Common myeloid progenitor, CD34-positive (primary cell): Measurements from ENCODE around the gene SPPL2B.

Source experiments
- CTCF ChIA-PET: fragments of 350-600 bp; sonication (Branson Sonifier 250); formaldehyde crosslinking; loops from one replicate; lab custom pipeline; 2021; ENCODE audit warnings: antibody characterized with exemption; lab: Charles Lee
- POLR2A ChIA-PET: fragments of 350-600 bp; sonication (Branson Sonifier 250); formaldehyde crosslinking; loops from one replicate; lab custom pipeline; 2021; ENCODE audit warnings: antibody characterized with exemption; lab: Charles Lee
- DNase-seq, 3 donors: peaks; one replicate each; pipeline versions ENCODE4 v3.0.0 to v3.0.0-alpha.2; 2013
- H3K27ac ChIP-seq, 2 experiments: 1 replicate in 1 of 2; 2 replicates in 1 of 2; pipeline ENCODE4 v1.7.0; 2013; ENCODE audit warnings: inconsistent platforms in 2 of 2, low read length in 2 of 2, mild to moderate bottlenecking in 2 of 2, low read depth in 1 of 2, moderate library complexity in 1 of 2; ENCODE audit not compliant: severe bottlenecking in 2 of 2, insufficient read depth in 1 of 2, poor library complexity in 1 of 2
- H3K27me3 ChIP-seq, 5 experiments: replicated peaks in 2 of 5; 1 replicate in 3 of 5; 2 replicates in 2 of 5; pipeline versions ENCODE4 v1.6.1 to v1.7.0; 2013; ENCODE audit warnings: low read length in 4 of 5, mild to moderate bottlenecking in 2 of 5, moderate library complexity in 2 of 5, inconsistent platforms in 1 of 5; ENCODE audit not compliant: insufficient read depth in 5 of 5, control insufficient read depth in 4 of 5
- H3K36me3 ChIP-seq, 4 experiments: 1 replicate in 2 of 4; 2 replicates in 2 of 4; pipeline versions ENCODE4 v1.6.1 to v1.7.0; 2013; ENCODE audit warnings: low read length in 3 of 4, control low read depth in 1 of 4, mild to moderate bottlenecking in 1 of 4; ENCODE audit not compliant: control insufficient read depth in 4 of 4, insufficient read depth in 4 of 4
- H3K4me1 ChIP-seq, 4 experiments: 1 replicate in 3 of 4; 2 replicates in 1 of 4; pipeline versions ENCODE4 v1.6.1 to v1.7.1; 2013; ENCODE audit warnings: low read length in 3 of 4, mild to moderate bottlenecking in 3 of 4, control low read depth in 1 of 4, inconsistent platforms in 1 of 4, moderate library complexity in 1 of 4; ENCODE audit not compliant: control insufficient read depth in 4 of 4, insufficient read depth in 4 of 4; ENCODE audit errors: control extremely low read depth in 1 of 4
- H3K4me3 ChIP-seq, 7 experiments: 1 replicate in 4 of 7; 2 replicates in 3 of 7; pipeline versions ENCODE4 v1.5.1 to v1.7.0; 2013; ENCODE audit warnings: mild to moderate bottlenecking in 7 of 7, low read length in 6 of 7, moderate library complexity in 6 of 7, inconsistent platforms in 2 of 7, low read depth in 2 of 7, control low read depth in 1 of 7; ENCODE audit not compliant: insufficient read depth in 4 of 7, control insufficient read depth in 1 of 7; ENCODE audit errors: extremely low read depth in 1 of 7
- H3K9me3 ChIP-seq, 5 experiments: 1 replicate in 4 of 5; 2 replicates in 1 of 5; pipeline versions ENCODE4 v1.6.1 to v1.7.1; 2013; ENCODE audit warnings: low read length in 4 of 5, mild to moderate bottlenecking in 2 of 5, inconsistent platforms in 1 of 5, low read depth in 1 of 5, moderate library complexity in 1 of 5; ENCODE audit not compliant: control insufficient read depth in 4 of 5, insufficient read depth in 2 of 5; ENCODE audit errors: control extremely low read depth in 1 of 5
- WGBS: methylation state at CpG from one replicate; pipeline ENCODE4 v1.1.5; 2013; ENCODE audit not compliant: insufficient coverage; 5-methylcytosine and 5-hydroxymethylcytosine counted together

SPPL2B gene

GRCh38 chr19:2340496-2341243 is 12.2 kb downstream of the SPPL2B start:
- DNase-seq, result peak in 1 of 3 donors; percentile 50
- ChIA-PET POLR2A (interaction anchor here (1.2 kb wide), 1 partner anchor 16 kb away, joined by 4 read pairs; no protein-coding TSS in a partner anchor), CTCF (interaction anchor here (1.2 to 1.6 kb wide), 2 partner anchors 53 to 63 kb away, joined by 3 to 6 read pairs; no protein-coding TSS in a partner anchor)
- H3K27ac ChIP-seq, result peak overlapping the region; percentile 46 to 77
- H3K9me3 ChIP-seq, result no peaks in the 10 kb centered on the region
- H3K4me1 ChIP-seq, result peaks cover 0 to 65% (median 32%) of the 10 kb centered on the region in 4 experiments
- peaks cover 2 to 63% (median 41%) of the 10 kb centered on the region in 4 experiments for H3K36me3 ChIP-seq
- no peaks in the 10 kb centered on the region for H3K27me3 ChIP-seq
- WGBS, result 95% methylated on average over 33 of the region's 38 CpGs
- H3K4me3 ChIP-seq, result no peak overlapping the region

DNA sequence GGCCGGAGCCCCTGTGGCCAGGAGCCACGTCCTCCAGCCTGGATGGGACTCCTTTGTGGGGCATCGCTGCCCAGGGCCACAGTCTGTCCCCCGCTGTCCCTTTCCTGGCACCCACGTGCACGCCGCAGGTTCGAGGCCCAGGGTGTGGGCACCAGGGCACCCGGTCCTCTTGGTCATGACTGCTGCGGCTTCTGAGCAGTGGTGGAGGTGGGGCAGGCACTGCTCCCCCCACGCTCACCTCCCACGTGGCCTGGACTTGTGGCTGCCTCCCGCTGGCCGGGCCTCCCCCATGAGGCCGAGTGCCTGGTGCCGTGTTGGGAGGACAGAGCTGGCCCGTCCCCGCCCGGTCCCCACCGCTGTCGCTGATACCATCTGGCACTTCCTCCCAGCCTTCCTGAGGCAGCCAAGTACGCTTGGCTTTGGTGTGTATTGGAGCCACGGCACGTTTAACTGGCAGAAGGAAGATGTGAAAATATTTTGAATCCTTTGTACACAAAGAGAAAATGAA is 12.8 kb downstream of the SPPL2B start:
- no peaks in the 10 kb centered on the region for H3K9me3 ChIP-seq
- peaks cover 0 to 66% (median 36%) of the 10 kb centered on the region in 4 experiments for H3K4me1 ChIP-seq
- WGBS, result 19% methylated on average over 17 of the region's 24 CpGs
- H3K36me3 ChIP-seq, result peaks cover under 1 to 60% (median 41%) of the 10 kb centered on the region in 4 experiments
- H3K4me3 ChIP-seq, result peak overlapping the region in 1 of 7 experiments; percentile 40
- POLR2A ChIA-PET, result interaction anchor here (1.2 kb wide), 1 partner anchor 16 kb away, joined by 4 read pairs; no protein-coding TSS in a partner anchor
- CTCF ChIA-PET, result interaction anchor here (1.2 to 1.6 kb wide), 2 partner anchors 53 to 63 kb away, joined by 3 to 6 read pairs; no protein-coding TSS in a partner anchor
- no peaks in the 10 kb centered on the region for H3K27me3 ChIP-seq
- peak; percentile 72 to 91 (median 87) for DNase-seq
- peak overlapping the region; percentile 46 to 77 for H3K27ac ChIP-seq

- POLR2A ChIA-PET, result interaction anchor here (1.2 kb wide), 1 partner anchor 17 kb away, joined by 4 read pairs; no protein-coding TSS in a partner anchor
- H3K36me3 ChIP-seq, result peaks cover 0 to 59% (median 39%) of the 10 kb centered on the region in 4 experiments
- WGBS, result 39% methylated on average over 13 of the region's 15 CpGs
Measured at GRCh38 chr19:2341982-2342381, 13.5 kb downstream of the SPPL2B start.

DNA sequence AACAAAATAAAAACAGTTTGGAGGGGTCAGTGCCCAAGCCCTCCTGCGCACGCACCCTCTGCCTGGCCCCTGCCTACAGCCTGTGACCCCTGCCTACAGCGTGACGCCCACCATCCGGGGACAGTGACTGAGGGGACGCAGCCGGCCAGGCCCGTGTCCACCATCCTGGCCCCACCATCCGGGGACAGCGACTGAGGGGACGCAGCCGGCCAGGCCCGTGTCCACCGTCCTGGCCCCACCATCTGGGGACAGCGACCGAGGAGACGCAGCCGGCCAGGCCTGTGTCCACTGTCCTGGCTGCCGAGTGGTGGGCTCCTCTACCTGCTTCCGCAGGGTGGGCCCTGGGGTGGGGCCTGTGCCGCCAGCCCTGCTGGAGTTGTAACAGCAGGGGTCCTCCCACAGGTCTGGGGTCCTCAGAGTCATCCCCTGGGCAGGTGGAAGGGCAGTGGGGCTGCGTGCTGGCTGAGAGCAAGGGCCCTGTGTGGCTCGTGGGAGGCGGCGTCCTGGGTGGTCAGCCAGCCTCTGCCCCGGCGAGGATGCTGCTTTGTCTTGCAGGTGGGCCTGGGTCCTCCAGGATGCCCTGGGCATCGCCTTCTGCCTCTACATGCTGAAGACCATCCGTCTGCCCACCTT is 14.3 kb downstream of the SPPL2B start:
- H3K36me3 ChIP-seq, result peaks cover 0 to 54% (median 36%) of the 10 kb centered on the region in 4 experiments
- H3K9me3 ChIP-seq, result no peaks in the 10 kb centered on the region
- no peak for DNase-seq
- ChIA-PET CTCF (no interaction called here), POLR2A (no interaction called here)
- 96% methylated on average over 27 of the region's 29 CpGs for WGBS
- no peaks in the 10 kb centered on the region for H3K27me3 ChIP-seq
- peaks cover 0 to 61% (median 35%) of the 10 kb centered on the region in 4 experiments for H3K4me1 ChIP-seq
- peak overlapping the region in 1 of 2 experiments; percentile 51 for H3K27ac ChIP-seq
- no peak overlapping the region for H3K4me3 ChIP-seq

More at GRCh38 chr19:2341982-2342381, 13.5 kb downstream of the SPPL2B start:
- Histone ChIP-seq H3K4me3 (peak overlapping the region in 2 of 7 experiments; percentile 40 to 55), H3K27ac (peak overlapping the region; percentile 46 to 77), H3K9me3 (no peaks in the 10 kb centered on the region), H3K27me3 (no peaks in the 10 kb centered on the region), H3K4me1 (peaks cover 0 to 64% (median 36%) of the 10 kb centered on the region in 4 experiments)
- CTCF ChIA-PET, result interaction anchor here (1.2 to 1.6 kb wide), 2 partner anchors 52 to 62 kb away, joined by 3 to 6 read pairs; no protein-coding TSS in a partner anchor
- DNase-seq, result no peak

- H3K36me3 ChIP-seq, result peaks cover 0 to 50% (median 34%) of the 10 kb centered on the region in 4 experiments
- POLR2A ChIA-PET, result no interaction called here
Measured at GRCh38 chr19:2343289-2343982, 15.0 kb downstream of the SPPL2B start.

DNA sequence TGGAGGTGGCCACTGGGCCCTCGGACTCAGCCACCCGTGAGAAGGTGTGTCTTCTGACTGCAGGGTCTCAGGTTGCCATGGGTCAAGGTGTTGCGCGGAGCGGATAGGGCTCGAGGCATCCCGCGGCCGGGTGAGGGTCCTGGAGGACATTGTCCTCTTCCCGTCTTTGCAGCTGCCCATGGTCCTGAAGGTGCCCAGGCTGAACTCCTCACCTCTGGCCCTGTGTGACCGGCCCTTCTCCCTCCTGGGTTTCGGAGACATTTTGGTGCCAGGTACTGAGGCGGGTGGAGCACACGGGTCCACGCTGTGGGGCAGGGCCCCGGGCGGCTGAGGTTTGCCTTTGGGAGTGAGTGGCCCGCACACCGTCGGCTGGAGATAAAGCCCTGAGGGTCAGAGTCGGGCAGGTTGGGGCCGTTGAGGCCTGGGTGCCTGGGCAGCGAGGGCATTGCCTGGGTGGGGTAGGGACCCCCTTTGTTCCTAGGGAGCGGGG is 15.9 kb downstream of the SPPL2B start:
- H3K4me1 ChIP-seq, result peaks cover 0 to 61% (median 35%) of the 10 kb centered on the region in 4 experiments
- no peaks in the 10 kb centered on the region for H3K9me3 ChIP-seq
- POLR2A ChIA-PET, result no interaction called here
- no peak for DNase-seq
- H3K27me3 ChIP-seq, result no peaks in the 10 kb centered on the region
- H3K27ac ChIP-seq, result no peak overlapping the region
- WGBS, result 98% methylated on average over 21 of the region's 24 CpGs
- peaks cover 3 to 45% (median 29%) of the 10 kb centered on the region in 4 experiments for H3K36me3 ChIP-seq
- CTCF ChIA-PET, result no interaction called here
- no peak overlapping the region for H3K4me3 ChIP-seq

More at GRCh38 chr19:2343289-2343982, 15.0 kb downstream of the SPPL2B start:
- peaks cover 0 to 61% (median 35%) of the 10 kb centered on the region in 4 experiments for H3K4me1 ChIP-seq
- 89% methylated on average over 22 of the region's 31 CpGs for WGBS
- peak overlapping the region in 1 of 2 experiments; percentile 51 for H3K27ac ChIP-seq
- H3K9me3 ChIP-seq, result no peaks in the 10 kb centered on the region
- no peak overlapping the region for H3K4me3 ChIP-seq
- DNase-seq, result no peak
- H3K27me3 ChIP-seq, result no peaks in the 10 kb centered on the region
- CTCF ChIA-PET, result no interaction called here
